GM10248 (cell line): Measurements from ENCODE around the gene ALLC.

Source experiments
- CTCF ChIA-PET: fragments of 300-600 bp; sonication (Branson Sonifier 250); formaldehyde crosslinking; extraction: SDS; loops from one replicate; lab custom pipeline; 2021; ENCODE audit warnings: antibody characterized with exemption; lab: Yijun Ruan, JAX
- POLR2A ChIA-PET: fragments of 350-650 bp; sonication (Branson Sonifier 250); formaldehyde crosslinking; extraction: SDS; loops from one replicate; lab custom pipeline; 2020; ENCODE audit warnings: antibody characterized with exemption; lab: Yijun Ruan, JAX
- DNase-seq: peaks from one replicate; pipeline ENCODE4 v3.0.0; 2012; ENCODE audit errors: extremely low spot score
- CTCF ChIP-seq: IDR thresholded peaks from 2 replicates; pipeline ENCODE4 v1.5.1; 2012; ENCODE audit warnings: mild to moderate bottlenecking, low read depth; ENCODE audit errors: extremely low read depth, missing control alignments, control extremely low read depth

Gene ALLC

GRCh38 chr2:3679180-3679579 is 21.2 kb downstream of the ALLC start:
- CTCF ChIA-PET: no interaction called here
- no peak for TF ChIP-seq CTCF
- no peak for DNase-seq
- POLR2A ChIA-PET: no interaction called here

GRCh38 chr2:3679616-3680393 is 21.8 kb downstream of the ALLC start:
- TF ChIP-seq CTCF: no peak
- DNase-seq: no peak
- ChIA-PET CTCF (no interaction called here), POLR2A (no interaction called here)

GRCh38 chr2:3680548-3681345 is 22.7 kb downstream of the ALLC start:
- TF ChIP-seq CTCF: no peak
- ChIA-PET CTCF (no interaction called here), POLR2A (no interaction called here)
- no peak for DNase-seq

DNA sequence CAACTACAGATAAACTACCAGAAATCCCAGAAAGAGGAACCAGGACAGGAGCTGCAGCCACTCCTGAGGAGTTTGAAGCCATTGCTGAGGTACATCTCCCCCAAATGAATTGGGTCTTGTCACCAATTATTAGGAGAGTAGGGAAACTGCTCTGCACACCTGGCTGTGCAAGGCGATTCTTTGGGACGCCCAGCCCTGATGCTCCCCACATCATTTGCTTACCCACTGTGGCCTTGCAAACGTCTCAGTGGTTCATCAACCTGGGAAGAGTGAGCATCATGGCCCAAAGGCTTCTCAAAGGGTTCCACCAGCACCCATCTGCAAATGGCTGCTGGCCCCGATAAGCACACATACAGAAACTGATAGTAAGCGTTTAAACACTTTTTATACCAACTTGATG is 23.6 kb downstream of the ALLC start:
- ChIA-PET CTCF (no interaction called here), POLR2A (no interaction called here)
- no peak for TF ChIP-seq CTCF
- no peak for DNase-seq

DNA sequence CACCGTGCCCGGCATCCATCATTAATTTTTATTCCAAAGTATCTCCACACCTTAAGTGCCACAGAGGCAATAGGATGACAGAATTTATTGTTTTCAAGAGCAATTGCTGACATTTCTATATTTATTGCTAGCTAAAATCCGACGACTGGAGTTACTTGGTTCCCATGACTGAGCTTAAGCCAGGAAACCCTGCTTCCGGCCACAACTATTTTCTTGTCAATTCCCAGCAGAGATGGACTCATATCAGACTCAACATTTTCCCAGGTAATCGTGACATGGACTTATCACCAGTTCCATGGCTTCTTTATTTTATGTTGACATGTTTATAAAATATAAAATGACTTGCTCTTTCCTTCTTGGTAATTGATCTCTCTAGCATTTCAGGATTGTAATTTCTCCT is 24.8 kb downstream of the ALLC start:
- no peak for DNase-seq
- no peak for TF ChIP-seq CTCF
- ChIA-PET CTCF (no interaction called here), POLR2A (no interaction called here)

GRCh38 chr2:3683748-3684454 is 25.9 kb downstream of the ALLC start:
- ChIA-PET CTCF (no interaction called here), POLR2A (no interaction called here)
- no peak for TF ChIP-seq CTCF
- no peak for DNase-seq
